DMS53 treated with DMSO at 0.1 percent for 48 hours (cell line): Measurements from ENCODE around the gene FLOT2.
"Not testable (repeated sequence)": the region's sequence is repeated elsewhere in the genome, so short reads cannot be mapped to it uniquely, and the experiment has no call there.

ENCODE experiments used
- DNase-seq: peaks from one replicate; lab custom pipeline; 2025; ENCODE audit not compliant: unreplicated experiment; lab: John Stamatoyannopoulos, UW

The FLOT2 gene

GRCh38 chr17:28853295-28853694 lies 44.2 kb downstream of the FLOT2 start:
- DNase-seq: no peak

GRCh38 chr17:28849281-28849680 lies 48.3 kb downstream of the FLOT2 start:
- no peak for DNase-seq

GRCh38 chr17:28848667-28849066 lies 48.9 kb downstream of the FLOT2 start:
- not testable (repeated sequence) for DNase-seq

GRCh38 chr17:28846699-28847098 lies 50.8 kb downstream of the FLOT2 start:
- not testable (repeated sequence) for DNase-seq

- DNase-seq: no peak
Observed at GRCh38 chr17:28846231-28846630, 51.3 kb downstream of the FLOT2 start.

GRCh38 chr17:28843816-28844148 lies 53.8 kb downstream of the FLOT2 start:
- DNase-seq: no peak

GRCh38 chr17:28842282-28843012 lies 55.1 kb downstream of the FLOT2 start, which contains the start of gene FAM222B:
Gene FAM222B, minus strand, starts transcription at chr17:28842790. Its CDS starts 76,123 bp downstream, at chr17:28766667.
- peak; percentile 35 for DNase-seq

GRCh38 chr17:28841901-28842281 lies 55.6 kb downstream of the FLOT2 start:
- no peak for DNase-seq

GRCh38 chr17:28839221-28839620 lies 58.3 kb downstream of the FLOT2 start:
- DNase-seq: no peak

- not testable (repeated sequence) for DNase-seq
Observed at GRCh38 chr17:28836541-28836940, 61.0 kb downstream of the FLOT2 start.

GRCh38 chr17:28834420-28834819 lies 63.1 kb downstream of the FLOT2 start:
- DNase-seq: no peak
